ENCODE results near the gene PRKACG. TPM values are rescaled to one million over a fixed set of nuclear protein-coding genes. Genes with fewer than 3 reads are reported as not detected.

PRKACG gene
- total and polyA plus RNA-seq, 2 of the 8 experiments (the other 6 are each of a cell fraction or from before 2014, with no cell fraction given), result not detected

DNA sequence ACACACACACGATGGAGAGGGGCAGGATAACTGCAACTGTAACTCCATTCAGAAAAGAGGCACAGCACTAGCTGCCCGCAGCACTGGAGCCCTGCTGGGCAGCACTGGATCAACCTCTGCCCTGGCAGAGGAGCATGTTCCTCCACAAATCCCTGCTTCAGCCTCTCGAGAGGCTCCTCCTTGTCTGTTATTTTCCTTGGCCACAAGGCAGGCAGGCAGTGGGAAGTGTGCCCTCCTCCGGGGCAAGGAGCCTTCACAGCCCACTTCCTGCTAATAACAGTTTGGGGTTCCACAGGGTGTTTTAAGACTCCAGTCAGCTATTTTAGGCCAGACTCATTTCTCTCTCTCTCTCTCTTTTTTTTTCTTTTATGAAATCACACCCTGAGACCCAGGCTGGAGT is 33.5 kb upstream of the PRKACG start:
- H3K18ac ChIP-seq (ENCODE audit: extremely low read depth, low read length), result no peak overlapping the region
- no peaks in the 10 kb centered on the region for H3K27me3 ChIP-seq (replicated peaks in 1 of 4; ENCODE audit: control insufficient read depth in 3 of 4, extremely low read depth in 1 of 4, insufficient read depth in 3 of 4, low read length in 3 of 4)
- peaks cover 9 to 22% (median 14%) of the 10 kb centered on the region in 4 experiments for H3K4me1 ChIP-seq (replicated peaks in 1 of 4; ENCODE audit: control insufficient read depth in 3 of 4, insufficient read depth in 4 of 4, low read length in 3 of 4)
- no peak overlapping the region for H2BK5ac ChIP-seq (ENCODE audit: low read depth, low read length)
- no peak overlapping the region for H2AFZ ChIP-seq (ENCODE audit: low read length)
- no peak for FAIRE-seq
- H2BK15ac ChIP-seq (ENCODE audit: low read length), result no peak overlapping the region
- H3K56ac ChIP-seq (replicated peaks; ENCODE audit: insufficient read length, low read depth, low read length), result no peak overlapping the region
- ChIA-PET POLR2A (ENCODE audit: partially characterized antibody) (interaction anchor here (0.9 to 1.6 kb wide), 2 partner anchors 89 to 284 kb away, joined by 3 read pairs; no protein-coding TSS in a partner anchor), CTCF (ENCODE audit: partially characterized antibody) (interaction anchor here (0.8 to 10.8 kb wide), 7 partner anchors 8 to 287 kb away, joined by 3 to 100 read pairs (median 4); no protein-coding TSS in a partner anchor)
- H2AK5ac ChIP-seq (ENCODE audit: low read depth, low read length), result no peak overlapping the region
- H3K4me2 ChIP-seq (ENCODE audit: insufficient read depth in 1 of 2, low read depth in 2 of 2, low read length in 2 of 2), result no peak overlapping the region
- H3K4me3 ChIP-seq (ENCODE audit: extremely low read depth in 1 of 4, insufficient read depth in 2 of 4, low read depth in 3 of 4, low read length in 4 of 4), result no peak overlapping the region
- H4K91ac ChIP-seq (replicated peaks; ENCODE audit: insufficient read length, low read length), result no peak overlapping the region
- no peak overlapping the region for H2BK120ac ChIP-seq (replicated peaks; ENCODE audit: low read depth, low read length)
- no peak overlapping the region for H4K8ac ChIP-seq (ENCODE audit: extremely low read depth, insufficient read depth, low read length)
- H3K27ac ChIP-seq (ENCODE audit: low read depth, low read length), result no peak overlapping the region; the same call in 1 of the 2 replicates
- H3K9me3 ChIP-seq (ENCODE audit: insufficient read depth in 2 of 2, low read depth in 1 of 2, low read length in 1 of 2), result no peaks in the 10 kb centered on the region
- no peak overlapping the region for H3K4ac ChIP-seq (replicated peaks; ENCODE audit: insufficient read length, low read depth, low read length)
- peaks cover 11 to 20% (median 14%) of the 10 kb centered on the region in 4 experiments for H3K36me3 ChIP-seq (ENCODE audit: control insufficient read depth in 2 of 4, insufficient read depth in 4 of 4, low read length in 3 of 4)
- no peak overlapping the region for H3K14ac ChIP-seq (ENCODE audit: insufficient read length)
- 83% methylated on average over 3 of the region's 4 CpGs; no CpG with 5 or more reads in 1 of the 2 experiments for WGBS, 2 experiments (ENCODE audit: extremely low coverage in 1 of 2, insufficient coverage in 1 of 2, insufficient read length in 1 of 2, insufficient replicate concordance in 2 of 2, low coverage in 1 of 2, low lambda C conversion rate in 2 of 2, missing lambda C conversion rate in 1 of 2)
- H3K23me2 ChIP-seq (ENCODE audit: low read depth, low read length), result peaks cover 2% of the 10 kb centered on the region; the same call in 1 of the 2 replicates
- peaks cover 10% of the 10 kb centered on the region; the same call in 1 of the 2 replicates for H3K79me1 ChIP-seq (ENCODE audit: low read depth, low read length)
- H4K5ac ChIP-seq (ENCODE audit: insufficient read length, low read depth, low read length), result no peak overlapping the region
- DNase-seq (ENCODE audit: low read depth in 1 of 2, low spot score in 2 of 2), result no peak
- H3K79me2 ChIP-seq (ENCODE audit: control insufficient read depth in 1 of 2, insufficient read depth in 2 of 2, low read length in 2 of 2), result peaks cover 0 to 45% of the 10 kb centered on the region in 2 experiments; a peak in 2 of 4 replicates
- no peak overlapping the region for H2BK12ac ChIP-seq (ENCODE audit: low read depth, low read length)
- H2BK20ac ChIP-seq (ENCODE audit: low read length), result no peak overlapping the region
- H4K20me1 ChIP-seq (replicated peaks in 1 of 2; ENCODE audit: control insufficient read depth in 1 of 2, insufficient read depth in 2 of 2, low read length in 2 of 2), result peaks cover 3 to 6% of the 10 kb centered on the region in 2 experiments
- H3K23ac ChIP-seq (ENCODE audit: insufficient read length), result no peak overlapping the region
- H3K9ac ChIP-seq (replicated peaks in 1 of 4; ENCODE audit: extremely low read depth in 1 of 4, low read depth in 3 of 4, low read length in 3 of 4), result no peak overlapping the region
- TF ChIP-seq TAF7 (optimal IDR thresholded peaks at IDR 0.05; ENCODE audit: borderline replicate concordance, low read depth, low read length), result no peak
- TF ChIP-seq RAD21 (IDR thresholded peaks at IDR 0.05 in 1 of 2, conservative IDR thresholded peaks at IDR 0.05 in 1 of 2; ENCODE audit: low read depth in 2 of 2, low read length in 2 of 2), result no peak
- no peak for TF ChIP-seq MAFK (IDR thresholded peaks at IDR 0.05; ENCODE audit: low read depth, low read length)
- TF ChIP-seq CHD2 (IDR thresholded peaks at IDR 0.05; ENCODE audit: low read length), result no peak
- no peak for TF ChIP-seq TCF12 (IDR thresholded peaks at IDR 0.05; ENCODE audit: low read depth, low read length)
- TF ChIP-seq SRF (IDR thresholded peaks at IDR 0.05; ENCODE audit: low read depth, low read length), result no peak
- no peak for TF ChIP-seq SP2 (IDR thresholded peaks at IDR 0.05; ENCODE audit: low read length)
- no peak for TF ChIP-seq JUND (IDR thresholded peaks at IDR 0.05; ENCODE audit: low read length)
- no peak for TF ChIP-seq HDAC2 (IDR thresholded peaks at IDR 0.05; ENCODE audit: borderline replicate concordance in 1 of 2, low read depth in 2 of 2, low read length in 2 of 2)
- TF ChIP-seq, protein P1, sequence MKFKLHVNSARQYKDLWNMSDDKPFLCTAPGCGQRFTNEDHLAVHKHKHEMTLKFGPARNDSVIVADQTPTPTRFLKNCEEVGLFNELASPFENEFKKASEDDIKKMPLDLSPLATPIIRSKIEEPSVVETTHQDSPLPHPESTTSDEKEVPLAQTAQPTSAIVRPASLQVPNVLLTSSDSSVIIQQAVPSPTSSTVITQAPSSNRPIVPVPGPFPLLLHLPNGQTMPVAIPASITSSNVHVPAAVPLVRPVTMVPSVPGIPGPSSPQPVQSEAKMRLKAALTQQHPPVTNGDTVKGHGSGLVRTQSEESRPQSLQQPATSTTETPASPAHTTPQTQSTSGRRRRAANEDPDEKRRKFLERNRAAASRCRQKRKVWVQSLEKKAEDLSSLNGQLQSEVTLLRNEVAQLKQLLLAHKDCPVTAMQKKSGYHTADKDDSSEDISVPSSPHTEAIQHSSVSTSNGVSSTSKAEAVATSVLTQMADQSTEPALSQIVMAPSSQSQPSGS (IDR thresholded peaks at IDR 0.05; ENCODE audit: low read length), result no peak

Measured in H1 (cell line).